Esophagus squamous epithelium (tissue), 5 donors: Measurements from ENCODE around the gene ZNF550. TPM values are rescaled to one million over a fixed set of nuclear protein-coding genes. Genes with fewer than 3 reads are reported as not detected.
"Not testable (repeated sequence)": the region's sequence is repeated elsewhere in the genome, so short reads cannot be mapped to it uniquely, and the experiment has no call there.

Source experiments
- DNase-seq: peaks from one replicate; lab custom pipeline; 2025; lab: John Stamatoyannopoulos, UW
- H3K27ac ChIP-seq, 4 donors: fragments of 200-600 bp; sonication (generic); one replicate each; pipeline ENCODE4 v1.5.1; 2016 to 2019; ENCODE audit warnings: mild to moderate bottlenecking in 1 of 4
- H3K27me3 ChIP-seq, 4 donors: fragments of 200-600 bp; sonication (generic); 1 replicate in 3 of 4; 2 replicates in 1 of 4; pipeline versions ENCODE4 v1.5.1 to v1.6.0; 2017 to 2021; ENCODE audit warnings: antibody characterized with exemption in 1 of 4
- H3K36me3 ChIP-seq, 3 donors: fragments of 200-600 bp; sonication (generic); one replicate each; pipeline ENCODE4 v1.5.1; 2016 to 2019
- H3K4me1 ChIP-seq, 3 donors: fragments of 200-600 bp; sonication (generic); one replicate each; pipeline ENCODE4 v1.5.1; 2017 to 2019
- H3K4me3 ChIP-seq, 4 donors: fragments of 200-600 bp; sonication (generic); 1 replicate in 3 of 4; 2 replicates in 1 of 4; pipeline ENCODE4 v1.5.1; 2016 to 2019; ENCODE audit warnings: mild to moderate bottlenecking in 2 of 4, moderate library complexity in 1 of 4
- H3K9me3 ChIP-seq, 3 donors: fragments of 200-600 bp; sonication (generic); one replicate each; pipeline ENCODE4 v1.5.1; 2016 to 2019
- POLR2A ChIP-seq, 4 donors: fragments of 450-650 bp; IDR thresholded peaks; one replicate each; pipeline ENCODE4 v1.6.1; 2017; ENCODE audit warnings: antibody characterized with exemption in 4 of 4, mild to moderate bottlenecking in 4 of 4, moderate library complexity in 3 of 4
- WGBS, 2 donors: methylation state at CpG; one replicate each; pipeline ENCODE4 v1.1.5; 2018; 5-methylcytosine and 5-hydroxymethylcytosine counted together
- intact Hi-C: fragments of 100-400 bp; cut with DNase I; formaldehyde crosslinking; loops from one replicate; pipeline ENCODE4 v1.15.0; 2022
- total RNA-seq, 4 donors: library from RNA; depleted of rRNA; stranded (reverse); fragments of >200 nt; gene quantifications; one replicate each; pipeline ENCODE4 v1.1.0, GENCODE V29; 2016
- TF ChIP-seq, protein P1 (sequence below), 6 experiments: fragments of 450-650 bp in 4 of 6; fragments of 200-600 bp in 2 of 6; sonication (generic) in 2 of 6; IDR thresholded peaks; one replicate each; pipeline ENCODE4 v1.5.1; 2016 to 2019; ENCODE audit warnings: antibody characterized with exemption in 6 of 6, mild to moderate bottlenecking in 4 of 6, moderate library complexity in 4 of 6
- donor health status: DM: yes; HTN: yes; CAD: no.

ZNF550 gene
- total RNA-seq, 4 donors from 2014 or later = 2.2 to 7.6 (median 3.1) TPM

DNA sequence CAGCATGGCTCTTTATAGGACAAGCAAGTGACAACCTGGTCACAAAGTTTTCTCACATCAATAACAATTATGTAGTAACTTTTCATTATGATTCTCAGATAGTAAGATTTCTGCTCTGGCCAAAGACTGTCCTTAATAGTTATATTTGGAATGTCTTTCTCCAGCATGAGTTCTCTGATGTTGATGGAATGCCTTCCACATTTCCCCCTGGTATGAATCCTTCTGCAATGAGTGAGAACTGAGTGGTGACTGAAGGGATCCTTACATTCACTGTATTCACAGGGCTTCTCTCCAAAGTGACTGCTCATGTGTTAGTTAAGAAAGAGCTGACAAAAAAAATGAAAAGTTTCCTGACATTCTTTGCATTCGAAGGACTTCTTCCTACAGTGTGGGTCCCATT, 13.2 kb downstream of the ZNF550 start:
- H3K9me3 ChIP-seq = peaks cover 19 to 100% (median 89%) of the 10 kb centered on the region in 3 donors
- no peaks in the 10 kb centered on the region for H3K4me1 ChIP-seq
- H3K36me3 ChIP-seq = peaks cover 29 to 100% (median 30%) of the 10 kb centered on the region in 3 donors
- TF ChIP-seq POLR2A (IDR thresholded peaks at IDR 0.05) = no peak
- TF ChIP-seq, protein P1, sequence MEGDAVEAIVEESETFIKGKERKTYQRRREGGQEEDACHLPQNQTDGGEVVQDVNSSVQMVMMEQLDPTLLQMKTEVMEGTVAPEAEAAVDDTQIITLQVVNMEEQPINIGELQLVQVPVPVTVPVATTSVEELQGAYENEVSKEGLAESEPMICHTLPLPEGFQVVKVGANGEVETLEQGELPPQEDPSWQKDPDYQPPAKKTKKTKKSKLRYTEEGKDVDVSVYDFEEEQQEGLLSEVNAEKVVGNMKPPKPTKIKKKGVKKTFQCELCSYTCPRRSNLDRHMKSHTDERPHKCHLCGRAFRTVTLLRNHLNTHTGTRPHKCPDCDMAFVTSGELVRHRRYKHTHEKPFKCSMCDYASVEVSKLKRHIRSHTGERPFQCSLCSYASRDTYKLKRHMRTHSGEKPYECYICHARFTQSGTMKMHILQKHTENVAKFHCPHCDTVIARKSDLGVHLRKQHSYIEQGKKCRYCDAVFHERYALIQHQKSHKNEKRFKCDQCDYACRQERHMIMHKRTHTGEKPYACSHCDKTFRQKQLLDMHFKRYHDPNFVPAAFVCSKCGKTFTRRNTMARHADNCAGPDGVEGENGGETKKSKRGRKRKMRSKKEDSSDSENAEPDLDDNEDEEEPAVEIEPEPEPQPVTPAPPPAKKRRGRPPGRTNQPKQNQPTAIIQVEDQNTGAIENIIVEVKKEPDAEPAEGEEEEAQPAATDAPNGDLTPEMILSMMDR (IDR thresholded peaks at IDR 0.05) = no peak
- no peak for DNase-seq
- H3K4me3 ChIP-seq = peak overlapping the region in 1 of 4 donors; percentile 21
- no peak overlapping the region for H3K27ac ChIP-seq
- WGBS, 2 donors = 89 to 100% methylated on average over 1 of the region's 1 CpG
- no peaks in the 10 kb centered on the region for H3K27me3 ChIP-seq
- intact Hi-C loops = no loop called here

DNA sequence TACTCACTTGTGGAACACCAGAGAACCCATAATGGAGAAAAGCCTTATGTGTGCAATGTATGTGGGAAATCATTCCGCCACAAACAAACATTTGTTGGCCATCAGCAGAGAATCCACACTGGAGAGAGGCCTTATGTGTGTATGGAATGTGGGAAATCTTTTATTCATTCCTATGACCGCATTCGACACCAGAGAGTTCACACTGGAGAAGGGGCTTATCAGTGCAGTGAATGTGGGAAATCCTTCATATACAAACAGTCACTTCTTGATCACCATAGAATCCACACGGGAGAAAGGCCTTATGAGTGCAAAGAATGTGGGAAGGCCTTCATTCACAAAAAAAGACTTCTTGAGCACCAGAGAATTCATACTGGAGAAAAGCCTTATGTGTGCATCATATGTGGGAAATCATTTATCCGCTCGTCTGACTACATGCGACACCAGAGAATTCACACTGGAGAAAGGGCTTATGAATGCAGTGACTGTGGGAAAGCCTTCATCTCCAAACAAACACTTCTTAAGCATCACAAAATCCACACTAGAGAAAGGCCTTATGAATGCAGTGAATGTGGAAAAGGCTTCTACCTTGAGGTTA, 21.6 kb downstream of the ZNF550 start:
- Histone ChIP-seq H3K36me3 (peaks cover 26 to 100% (median 29%) of the 10 kb centered on the region in 3 donors), H3K27me3 (no peaks in the 10 kb centered on the region)
- TF ChIP-seq, protein P1 (IDR thresholded peaks at IDR 0.05) = no peak
- no peak for TF ChIP-seq POLR2A (IDR thresholded peaks at IDR 0.05)

DNA sequence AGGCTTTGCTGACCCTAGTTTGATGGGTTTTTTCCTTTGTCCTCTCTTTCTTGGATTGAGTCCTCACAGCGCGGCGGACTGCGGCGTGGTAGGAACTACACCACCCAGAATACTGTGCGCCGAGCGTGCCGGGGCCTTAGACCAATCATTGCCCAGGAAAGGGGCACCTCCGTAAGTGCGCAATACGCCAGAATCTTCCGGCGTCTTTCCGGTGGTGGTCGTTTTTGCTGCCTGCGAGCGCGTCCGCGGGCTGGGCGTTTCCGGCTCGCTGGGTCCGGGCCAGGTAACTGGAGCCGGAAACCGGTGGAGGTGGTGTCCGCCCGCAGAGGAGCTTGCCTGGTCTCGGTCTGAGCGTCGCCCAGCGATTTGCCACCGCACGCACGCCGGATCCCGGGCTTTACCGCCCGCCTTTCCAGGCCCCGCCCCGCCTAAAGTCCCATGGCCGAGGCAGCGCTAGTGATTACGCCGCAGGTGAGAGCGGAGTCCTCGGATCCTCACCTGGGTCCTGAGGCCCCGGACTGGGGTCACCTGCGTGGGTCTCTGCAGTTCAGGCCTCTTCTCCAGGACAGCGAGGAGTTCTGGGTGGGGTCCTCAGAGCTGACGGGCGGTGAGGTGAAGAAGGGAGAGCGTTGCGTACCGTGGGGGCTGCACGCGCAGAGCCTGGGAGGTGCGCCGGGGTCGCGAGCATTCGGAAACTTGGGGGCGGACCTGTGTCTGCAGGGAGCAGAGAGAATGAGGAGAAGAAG, 32.4 kb downstream of the ZNF550 start, which contains the start of gene ZNF549:
ZNF549 (plus strand) TSS at position 221 of the 746 bp plus-strand sequence; CDS start at position 439, 218 bp downstream.
- intact Hi-C loops = no loop called here
- 11 to 13% methylated on average over 14 to 27 of the region's 64 CpGs for WGBS, 2 donors
- Histone ChIP-seq H3K4me3 (peak within 1 kb of the TSS; percentile 60 to 92 (median 82)), H3K4me1 (peaks cover 0 to 17% (median 6%) of the 10 kb centered on the region in 3 donors), H3K9me3 (peaks cover 0 to 33% (median 0%) of the 10 kb centered on the region in 3 donors), H3K36me3 (peaks cover 0 to 21% (median 5%) of the 10 kb centered on the region in 3 donors), H3K27me3 (no peaks in the 10 kb centered on the region), H3K27ac (peak within 1 kb of the TSS; percentile 81 to 87 (median 86))
- DNase-seq = peak; percentile 42
- TF ChIP-seq, protein P1 (IDR thresholded peaks at IDR 0.05) = peak in 2 of 6 experiments; percentile 15 to 25
- TF ChIP-seq POLR2A (IDR thresholded peaks at IDR 0.05) = no peak

More for the DNA sequence above, 21.6 kb downstream of the ZNF550 start:
- WGBS, 2 donors = 97 to 98% methylated on average over 7 of the region's 7 CpGs
- no peak overlapping the region for H3K27ac ChIP-seq
- no peak for DNase-seq
- peaks cover 9 to 100% (median 92%) of the 10 kb centered on the region in 3 donors for H3K9me3 ChIP-seq
- intact Hi-C loops = no loop called here
- H3K4me3 ChIP-seq = no peak overlapping the region
- H3K4me1 ChIP-seq = no peaks in the 10 kb centered on the region

DNA sequence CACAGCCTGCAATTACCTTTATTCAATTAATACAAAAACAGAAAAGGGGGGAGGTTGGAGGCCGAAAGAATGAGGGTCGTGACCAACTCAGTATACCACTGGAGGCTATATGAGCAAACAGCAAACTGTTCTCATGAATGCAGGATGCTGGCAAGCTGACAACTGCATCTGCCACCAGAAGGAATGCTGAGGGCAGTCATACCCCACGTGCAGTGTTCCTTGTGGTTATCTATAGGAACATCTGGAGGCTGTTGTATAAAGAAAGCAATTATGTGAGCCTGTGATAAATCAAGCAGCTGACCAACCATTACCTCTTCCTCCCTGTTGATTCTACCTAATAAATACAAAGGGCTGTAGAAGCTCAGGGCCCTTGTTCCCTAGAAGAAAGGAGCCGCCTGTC, 41.6 kb downstream of the ZNF550 start:
- intact Hi-C loops = not testable (repeated sequence)
- H3K36me3 ChIP-seq = peaks cover 0 to 48% (median 0%) of the 10 kb centered on the region in 3 donors

DNA sequence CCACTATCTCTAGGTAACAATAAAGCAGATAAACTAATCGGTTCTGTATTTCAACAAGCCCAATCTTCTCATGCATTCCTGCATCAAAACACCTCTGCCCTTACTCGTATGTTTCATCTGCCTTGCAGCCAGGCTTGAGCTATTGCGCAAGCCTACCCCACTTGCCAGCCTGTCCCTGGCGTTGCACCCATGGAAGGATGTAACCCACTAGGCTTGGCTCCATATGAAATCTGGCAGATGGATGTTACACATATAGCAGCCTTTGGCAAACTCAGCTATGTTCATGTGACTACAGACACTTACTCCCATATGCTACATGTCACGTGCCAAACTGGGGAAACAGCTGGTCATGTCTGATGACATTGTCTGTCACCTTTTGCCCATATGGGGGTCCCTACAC, 44.4 kb downstream of the ZNF550 start:
- H3K4me1 ChIP-seq = no peaks in the 10 kb centered on the region
- H3K9me3 ChIP-seq = peaks cover 0 to 83% (median 46%) of the 10 kb centered on the region in 3 donors
- WGBS, 2 donors = 76 to 90% methylated on average over 4 of the region's 5 CpGs
- no peak overlapping the region for H3K27ac ChIP-seq
- no peaks in the 10 kb centered on the region for H3K27me3 ChIP-seq
- H3K36me3 ChIP-seq = peaks cover 0 to 53% (median 0%) of the 10 kb centered on the region in 3 donors
- no peak overlapping the region for H3K4me3 ChIP-seq
- no peak for DNase-seq
- TF ChIP-seq POLR2A (IDR thresholded peaks at IDR 0.05) = no peak
- TF ChIP-seq, protein P1 (IDR thresholded peaks at IDR 0.05) = no peak
- intact Hi-C loops = no loop called here

More for the DNA sequence above, 41.6 kb downstream of the ZNF550 start:
- DNase-seq, H3K4me1 ChIP-seq, H3K27me3 ChIP-seq, H3K27ac ChIP-seq, H3K4me3 ChIP-seq: not testable (repeated sequence)
- 85 to 87% methylated on average over 4 of the region's 4 CpGs for WGBS, 2 donors
- peaks cover 0 to 55% (median 33%) of the 10 kb centered on the region in 3 donors for H3K9me3 ChIP-seq
